HepG2 (cell line): ENCODE data around the gene NCKAP1. TPM values are rescaled to one million over a fixed set of nuclear protein-coding genes. Genes with fewer than 3 reads are reported as not detected.

Source experiments
- ATAC-seq: fragments of 200-7000 bp; cut with Tn5 transposase; 3 replicates; pipeline ENCODE4 v1.9.1; 2020; ENCODE audit warnings: mild to moderate bottlenecking, moderate library complexity
- BruUV-seq: library from RNA; stranded (reverse); fragments of 400-500 nt; replicated peaks from 2 replicates; lab custom pipeline; 2021; lab: Mats Ljungman, UMichigan
- CTCF ChIA-PET: fragments of 300-600 bp; formaldehyde crosslinking; extraction: SDS; loops from one replicate; lab custom pipeline; 2021; ENCODE audit warnings: low total read pairs, inconsistent platforms, low intra/inter-chr PET ratio; lab: Yijun Ruan, JAX
- POLR2A ChIA-PET: fragments of 350-600 bp; sonication (Branson Sonifier 250); formaldehyde crosslinking; loops from one replicate; lab custom pipeline; 2020; ENCODE audit warnings: antibody characterized with exemption, inconsistent platforms; lab: Yijun Ruan, JAX
- DNase-seq: peaks from one replicate; pipeline ENCODE4 v3.0.0-alpha.2; 2015; ENCODE audit warnings: low spot score
- FAIRE-seq: peaks from 3 replicates; lab custom pipeline; 2011; peaks lifted over from hg19 to GRCh38; lab: Jason Lieb, UNC
- H2AFZ ChIP-seq: one replicate; pipeline ENCODE4 v1.6.1; 2011; ENCODE audit warnings: low read length, inconsistent platforms
- H3K27ac ChIP-seq: fragments of 300-600 bp; 3 replicates; pipeline ENCODE4 v1.8.0; 2011; ENCODE audit warnings: mixed run types, mild to moderate bottlenecking, mixed read lengths, low read length, inconsistent platforms; ENCODE audit not compliant: insufficient read depth; ENCODE audit errors: extremely low read length
- H3K27me3 ChIP-seq, 2 experiments: fragments of 200-600 bp in 1 of 2; 2 replicates in 1 of 2; 3 replicates in 1 of 2; pipeline versions ENCODE4 v1.6.0 to v1.8.0; 2011; ENCODE audit warnings: low read length in 2 of 2, mild to moderate bottlenecking in 2 of 2, moderate library complexity in 2 of 2, inconsistent platforms in 1 of 2; ENCODE audit not compliant: insufficient read depth in 2 of 2, control insufficient read depth in 1 of 2
- H3K36me3 ChIP-seq, 2 experiments: fragments of 200-600 bp in 1 of 2; replicated peaks in 1 of 2; 2 replicates in 1 of 2; 3 replicates in 1 of 2; pipeline versions ENCODE4 v1.5.1 to v1.8.0; 2011; ENCODE audit warnings: low read length in 2 of 2, inconsistent platforms in 1 of 2; ENCODE audit not compliant: insufficient read depth in 2 of 2, control insufficient read depth in 1 of 2
- H3K4me1 ChIP-seq: 2 replicates; pipeline ENCODE4 v1.5.1; 2012; ENCODE audit warnings: low read length, inconsistent platforms; ENCODE audit not compliant: insufficient read depth
- H3K4me2 ChIP-seq: 2 replicates; pipeline ENCODE4 v1.6.0; 2011; ENCODE audit warnings: low read depth, low read length, inconsistent platforms
- H3K4me3 ChIP-seq, 3 experiments: fragments of 200-600 bp in 1 of 3; sonication (generic), shearing (Covaris generic) in 1 of 3; replicated peaks in 1 of 3; 2 replicates each; pipeline ENCODE4 v1.5.1; 2011 to 2016; ENCODE audit warnings: low read length in 3 of 3, inconsistent platforms in 2 of 3, low read depth in 2 of 3, mild to moderate bottlenecking in 2 of 3, control low read depth in 1 of 3, mixed read lengths in 1 of 3; ENCODE audit not compliant: insufficient read depth in 1 of 3
- H3K79me2 ChIP-seq: one replicate; pipeline ENCODE4 v1.6.1; 2011; ENCODE audit warnings: low read length, inconsistent platforms; ENCODE audit not compliant: insufficient read depth
- H3K9ac ChIP-seq: 2 replicates; pipeline ENCODE4 v1.6.0; 2011; ENCODE audit warnings: mild to moderate bottlenecking, low read depth, low read length, inconsistent platforms; ENCODE audit not compliant: insufficient read depth
- H3K9me3 ChIP-seq: 2 replicates; pipeline ENCODE4 v1.5.1; 2012; ENCODE audit warnings: mild to moderate bottlenecking, low read length
- H4K20me1 ChIP-seq: 2 replicates; pipeline ENCODE4 v1.6.0; 2011; ENCODE audit warnings: inconsistent platforms, mild to moderate bottlenecking, low read length, moderate library complexity; ENCODE audit not compliant: insufficient read depth
- BRF2 ChIP-seq: sonication (generic); formaldehyde crosslinking; IDR thresholded peaks from 2 replicates; pipeline ENCODE4 v1.8.1; 2022; ENCODE audit warnings: mild to moderate bottlenecking, missing genetic modification reagents
- CC2D1A ChIP-seq: sonication (generic); formaldehyde crosslinking; IDR thresholded peaks from 2 replicates; pipeline ENCODE4 v1.8.1; 2023; ENCODE audit warnings: mild to moderate bottlenecking, missing genetic modification reagents
- CEBPZ ChIP-seq: IDR thresholded peaks from 2 replicates; pipeline ENCODE4 v1.6.1; 2012; ENCODE audit warnings: low read length, improper control_type of control experiment
- ETV6 ChIP-seq: sonication (generic); formaldehyde crosslinking; conservative IDR thresholded peaks from 2 replicates; pipeline ENCODE4 v1.4.0; 2020; ENCODE audit warnings: missing genetic modification reagents
- HNRNPLL ChIP-seq: fragments of 200-400 bp; formaldehyde crosslinking; IDR thresholded peaks from 2 replicates; pipeline ENCODE4 v1.6.1; 2017; ENCODE audit warnings: mild to moderate bottlenecking, low read depth, low read length; ENCODE audit not compliant: poor library complexity, severe bottlenecking
- HOXA3 ChIP-seq: sonication (generic); formaldehyde crosslinking; IDR thresholded peaks from 2 replicates; pipeline ENCODE4 v1.5.0; 2020; ENCODE audit warnings: missing genetic modification reagents
- MEIS1 ChIP-seq: sonication (generic); formaldehyde crosslinking; IDR thresholded peaks from 2 replicates; pipeline ENCODE4 v1.9.0; 2021; ENCODE audit warnings: mild to moderate bottlenecking, missing genetic modification reagents, moderate library complexity, borderline replicate concordance
- SMARCC2 ChIP-seq: fragments of 450-650 bp; IDR thresholded peaks from 2 replicates; pipeline ENCODE4 v1.6.1; 2017; ENCODE audit warnings: antibody characterized with exemption, mild to moderate bottlenecking
- TCF12 ChIP-seq, 2 experiments: fragments of 450-650 bp in 1 of 2; sonication (generic) in 1 of 2; formaldehyde crosslinking in 1 of 2; IDR thresholded peaks; 2 replicates each; pipeline versions ENCODE4 v1.6.1 to v1.8.0; 2017 to 2022; ENCODE audit warnings: antibody characterized with exemption in 1 of 2, mild to moderate bottlenecking in 1 of 2, missing genetic modification reagents in 1 of 2, moderate library complexity in 1 of 2
- ZFX ChIP-seq: sonication (generic); formaldehyde crosslinking; IDR thresholded peaks from 2 replicates; pipeline ENCODE4 v1.4.0; 2020; ENCODE audit warnings: mild to moderate bottlenecking, low read depth, missing genetic modification reagents, moderate library complexity
- ZFYVE20 ChIP-seq: sonication (generic); formaldehyde crosslinking; IDR thresholded peaks from 2 replicates; pipeline ENCODE4 v1.8.0; 2023; ENCODE audit warnings: low read depth, mild to moderate bottlenecking, moderate library complexity, missing genetic modification reagents, borderline replicate concordance
- ZNF549 ChIP-seq: sonication (generic); formaldehyde crosslinking; IDR thresholded peaks from 2 replicates; pipeline ENCODE4 v1.5.0; 2020; ENCODE audit warnings: missing genetic modification reagents
- ZNF652 ChIP-seq: IDR thresholded peaks from 2 replicates; pipeline ENCODE4 v1.6.1; 2016; ENCODE audit warnings: low read depth, borderline replicate concordance
- ZNF878 ChIP-seq: sonication (generic); formaldehyde crosslinking; IDR thresholded peaks from 2 replicates; pipeline ENCODE4 v1.8.1; 2023; ENCODE audit warnings: mild to moderate bottlenecking, missing genetic modification reagents, moderate library complexity
- WGBS: methylation state at CpG from one replicate; pipeline ENCODE4 v1.1.6; 2017; ENCODE audit warnings: low lambda C conversion rate; 5-methylcytosine and 5-hydroxymethylcytosine counted together
- in situ Hi-C: cut with HindIII; loops from 2 replicates; pipeline ENCODE4 v1.10.0; 2017; ENCODE audit warnings: low pct_unique_long_range_greater_than_20kb; ENCODE audit not compliant: extremely low pct_ligation_motif_present
- intact Hi-C: fragments of 100-400 bp; cut with micrococcal nuclease; formaldehyde crosslinking; loops from one replicate; pipeline ENCODE4 v1.10.0; 2022; ENCODE audit not compliant: unreplicated experiment
- polyA plus RNA-seq, 8 experiments: library from polyadenylated mRNA; depleted of rRNA in 3 of 8; stranded (reverse) in 7 of 8; unstranded in 1 of 8; fragments of >200 nt; fragmentation: Illumina TruSeq in 4 of 8; extraction: Trizol in 4 of 8; gene quantifications; 2 replicates each; pipeline versions ENCODE4 v1.2.1 to v1.2.3, GENCODE V29; 2011 to 2016; ENCODE audit warnings: low read depth in 4 of 8, missing spikeins in 1 of 8, mixed read lengths in 1 of 8; ENCODE audit not compliant: insufficient read depth in 1 of 8
- total RNA-seq, 5 experiments: library from RNA; depleted of rRNA; stranded (reverse); fragments of >200 nt; fragmentation: Illumina TruSeq; extraction: Trizol; gene quantifications; 2 replicates each; pipeline ENCODE4 v1.2.3, GENCODE V29; 2016; ENCODE audit warnings: low read depth in 1 of 5
- TF ChIP-seq, protein P1 (sequence below): sonication (generic); formaldehyde crosslinking; IDR thresholded peaks from 2 replicates; pipeline ENCODE4 v1.4.0; 2020; ENCODE audit warnings: mild to moderate bottlenecking, missing genetic modification reagents
- TF ChIP-seq, protein P2 (sequence below): sonication (generic); formaldehyde crosslinking; IDR thresholded peaks from 2 replicates; pipeline ENCODE4 v1.4.0; 2020; ENCODE audit warnings: missing genetic modification reagents, borderline replicate concordance

NCKAP1 gene
- total and polyA plus RNA-seq, 2 of the 13 experiments (the other 11 are each of a cell fraction or from before 2014, with no cell fraction given): 72.1 to 96.3 TPM

- Histone ChIP-seq H3K27me3 (peaks cover 0 to 6% of the 10 kb centered on the region in 2 experiments; a peak in 2 of 5 replicates), H4K20me1 (no peaks in the 10 kb centered on the region), H2AFZ (no peak overlapping the region), H3K27ac (no peak overlapping the region), H3K4me2 (no peak overlapping the region), H3K79me2 (no peaks in the 10 kb centered on the region), H3K4me1 (peaks cover 19% of the 10 kb centered on the region), H3K9ac (no peak overlapping the region), H3K4me3 (no peak overlapping the region), H3K9me3 (no peaks in the 10 kb centered on the region), H3K36me3 (no peaks in the 10 kb centered on the region)
- TF ChIP-seq SMARCC2 (no peak), HNRNPLL (no peak), ZFYVE20 (CRISPR knock-in tag) (no peak), ZNF549 (CRISPR knock-in tag) (no peak), ZNF878 (CRISPR knock-in tag) (no peak), TCF12 (IDR thresholded peaks at IDR 0.05) (no peak), TCF12 (CRISPR knock-in tag; IDR thresholded peaks at IDR 0.05) (no peak), CEBPZ (no peak), ETV6 (CRISPR knock-in tag) (no peak), HOXA3 (CRISPR knock-in tag) (no peak), ZNF652 (no peak), BRF2 (CRISPR knock-in tag) (no peak), ZFX (CRISPR knock-in tag) (no peak), CC2D1A (no peak), MEIS1 (CRISPR knock-in tag) (no peak)
- TF ChIP-seq, protein P1, sequence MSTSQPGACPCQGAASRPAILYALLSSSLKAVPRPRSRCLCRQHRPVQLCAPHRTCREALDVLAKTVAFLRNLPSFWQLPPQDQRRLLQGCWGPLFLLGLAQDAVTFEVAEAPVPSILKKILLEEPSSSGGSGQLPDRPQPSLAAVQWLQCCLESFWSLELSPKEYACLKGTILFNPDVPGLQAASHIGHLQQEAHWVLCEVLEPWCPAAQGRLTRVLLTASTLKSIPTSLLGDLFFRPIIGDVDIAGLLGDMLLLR (CRISPR knock-in tag): no peak
- TF ChIP-seq, protein P2, sequence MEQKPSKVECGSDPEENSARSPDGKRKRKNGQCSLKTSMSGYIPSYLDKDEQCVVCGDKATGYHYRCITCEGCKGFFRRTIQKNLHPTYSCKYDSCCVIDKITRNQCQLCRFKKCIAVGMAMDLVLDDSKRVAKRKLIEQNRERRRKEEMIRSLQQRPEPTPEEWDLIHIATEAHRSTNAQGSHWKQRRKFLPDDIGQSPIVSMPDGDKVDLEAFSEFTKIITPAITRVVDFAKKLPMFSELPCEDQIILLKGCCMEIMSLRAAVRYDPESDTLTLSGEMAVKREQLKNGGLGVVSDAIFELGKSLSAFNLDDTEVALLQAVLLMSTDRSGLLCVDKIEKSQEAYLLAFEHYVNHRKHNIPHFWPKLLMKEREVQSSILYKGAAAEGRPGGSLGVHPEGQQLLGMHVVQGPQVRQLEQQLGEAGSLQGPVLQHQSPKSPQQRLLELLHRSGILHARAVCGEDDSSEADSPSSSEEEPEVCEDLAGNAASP (CRISPR knock-in tag): no peak
- intact Hi-C loops (no loop called here), in situ Hi-C loops (no loop called here)
- FAIRE-seq: no peak
- no TSS peak for BruUV-seq
- ChIA-PET POLR2A (no interaction called here), CTCF (no interaction called here)
- DNase-seq: no peak
- ATAC-seq: no peak
- WGBS: 10% methylated on average over 1 of the region's 1 CpG
Observed at GRCh38 chr2:183081911-183082310, 43.7 kb upstream of the NCKAP1 start.
